C4-2B (cell line): ENCODE data around the gene SFT2D1.
"Not testable (repeated sequence)": the region's sequence is repeated elsewhere in the genome, so short reads cannot be mapped to it uniquely, and the experiment has no call there.

Experiments used
- H3K27ac ChIP-seq: fragments of 450-650 bp; 2 replicates; pipeline ENCODE4 v1.5.1; 2017
- CTCF ChIP-seq: fragments of 450-650 bp; conservative IDR thresholded peaks from 2 replicates; pipeline ENCODE4 v1.5.1; 2017; ENCODE audit warnings: mild to moderate bottlenecking
- ZFX ChIP-seq: fragments of 450-650 bp; IDR thresholded peaks from 2 replicates; pipeline ENCODE4 v1.6.1; 2017

The SFT2D1 gene

GRCh38 chr6:166351715-166352285 lies 9.5 kb upstream of the SFT2D1 start:
- no peak for TF ChIP-seq CTCF
- no peak for TF ChIP-seq ZFX
- no peak overlapping the region for H3K27ac ChIP-seq

GRCh38 chr6:166348305-166348949 lies 6.1 kb upstream of the SFT2D1 start:
- H3K27ac ChIP-seq: no peak overlapping the region
- no peak for TF ChIP-seq CTCF
- TF ChIP-seq ZFX: no peak

GRCh38 chr6:166346965-166347364 lies 4.6 kb upstream of the SFT2D1 start:
- no peak overlapping the region for H3K27ac ChIP-seq
- TF ChIP-seq ZFX (no peak), CTCF (no peak)

- TF ChIP-seq CTCF (no peak), ZFX (no peak)
- H3K27ac ChIP-seq: no peak overlapping the region
Observed at GRCh38 chr6:166346449-166346848, 4.1 kb upstream of the SFT2D1 start.

- not testable (repeated sequence) for H3K27ac ChIP-seq
Observed at GRCh38 chr6:166345672-166346071, 3.3 kb upstream of the SFT2D1 start.

GRCh38 chr6:166344921-166345320 lies 2.6 kb upstream of the SFT2D1 start:
- H3K27ac ChIP-seq: not testable (repeated sequence)

GRCh38 chr6:166344240-166344639 lies 1.9 kb upstream of the SFT2D1 start:
- H3K27ac ChIP-seq: no peak overlapping the region
- TF ChIP-seq ZFX: no peak
- TF ChIP-seq CTCF: no peak

GRCh38 chr6:166343150-166343487 lies 774 bp upstream of the SFT2D1 start:
- TF ChIP-seq CTCF (no peak), ZFX (no peak)
- peak overlapping the region; percentile 93 for H3K27ac ChIP-seq
